Activated effector memory CD4-positive, alpha-beta T cell treated with Interleukin-2 at 50 U/mL for 16 hours (primary cell): ENCODE measurements around the gene RBM14.
A peak's percentile ranks its signal among the peaks of the same experiment; 100 is the strongest.
"Not testable (repeated sequence)": the region's sequence is repeated elsewhere in the genome, so short reads cannot be mapped to it uniquely, and the experiment has no call there.

Source experiments
- DNase-seq: peaks from one replicate; pipeline ENCODE4 v3.0.0-alpha.2; 2020

Gene RBM14

GRCh38 chr11:66638177-66639065 lies 22.0 kb downstream of the RBM14 start, which contains the start of gene RBM4:
Gene RBM4, plus strand, starts transcription at chr11:66638703. Its CDS starts 1,009 bp downstream, at chr11:66639712.
- peak; percentile 92 for DNase-seq

DNA sequence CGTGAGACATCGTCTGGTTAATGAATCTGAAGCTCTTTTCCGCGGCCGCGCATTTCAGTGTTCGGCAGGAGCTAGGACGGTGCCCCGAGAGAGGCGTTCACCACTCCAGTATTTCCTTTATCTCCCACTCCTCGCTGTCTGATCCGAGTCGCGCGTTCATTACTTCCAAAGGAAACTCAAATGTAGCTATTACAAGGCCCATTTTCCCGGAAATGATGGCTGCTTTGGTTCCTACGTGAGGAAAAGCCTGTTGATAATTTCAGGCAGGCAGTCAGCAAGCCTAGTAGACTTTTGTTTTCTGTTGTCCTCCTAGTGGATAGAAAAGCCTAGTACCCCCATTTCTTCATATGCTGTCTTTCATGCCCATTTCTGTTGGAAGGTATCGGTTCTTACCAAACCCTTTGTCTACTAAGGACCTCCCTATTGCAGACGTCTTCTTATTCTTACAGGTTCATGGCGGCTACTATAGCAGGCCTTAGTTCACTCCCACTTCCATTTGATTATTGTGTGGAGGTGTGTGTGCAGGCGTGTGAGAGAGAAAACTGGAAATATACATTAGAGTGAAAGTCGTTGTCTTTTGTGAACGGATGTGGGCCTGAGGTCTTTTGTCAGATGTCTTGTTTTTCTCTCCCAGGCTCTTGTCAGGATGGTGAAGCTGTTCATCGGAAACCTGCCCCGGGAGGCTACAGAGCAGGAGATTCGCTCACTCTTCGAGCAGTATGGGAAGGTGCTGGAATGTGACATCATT lies 22.8 kb downstream of the RBM14 start:
- no peak for DNase-seq

- DNase-seq: not testable (repeated sequence)
Measured at GRCh38 chr11:66639814-66640340, 23.4 kb downstream of the RBM14 start.

DNA sequence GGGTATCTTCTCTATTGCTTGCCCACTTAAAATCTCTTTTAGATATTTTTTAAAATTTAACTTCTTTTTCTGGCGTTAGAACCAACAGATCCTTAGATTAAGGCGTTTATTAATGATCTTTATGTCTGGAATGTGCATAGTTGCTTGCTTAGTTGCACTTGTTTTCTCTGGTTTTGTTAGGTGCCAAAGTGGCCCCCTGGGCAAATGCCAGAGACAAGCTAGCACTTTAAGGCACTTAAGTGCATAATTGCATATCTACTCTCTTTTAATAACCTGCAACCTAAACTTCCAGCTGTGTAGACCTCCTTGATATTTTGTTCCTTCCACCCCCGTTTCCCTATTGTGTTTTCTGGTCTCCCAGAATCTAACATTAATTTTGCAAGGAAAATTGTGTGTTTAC lies 25.4 kb downstream of the RBM14 start:
- no peak for DNase-seq

- DNase-seq: no peak
Measured at GRCh38 chr11:66643745-66644437, 27.5 kb downstream of the RBM14 start.

DNA sequence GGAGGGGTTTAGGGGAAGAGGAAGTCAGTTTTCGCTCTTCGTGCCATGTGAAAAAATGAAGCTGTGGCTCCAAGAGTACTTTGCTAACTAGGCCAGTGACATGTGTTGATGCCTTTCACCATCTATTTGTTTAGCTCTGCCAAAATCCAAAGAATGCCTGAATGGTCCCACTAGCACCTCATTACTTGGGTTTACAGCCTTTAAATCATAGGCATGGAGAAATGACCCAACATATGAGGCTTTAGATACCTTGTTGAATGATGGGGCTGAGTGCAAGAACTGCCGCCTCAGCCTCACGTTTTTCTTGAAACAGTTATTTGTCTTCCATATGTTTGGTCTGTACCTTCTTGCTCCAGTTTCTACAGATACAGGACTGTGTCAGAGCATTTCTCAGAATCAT lies 30.4 kb downstream of the RBM14 start:
- no peak for DNase-seq

GRCh38 chr11:66649903-66650302 lies 33.5 kb downstream of the RBM14 start:
- no peak for DNase-seq

DNA sequence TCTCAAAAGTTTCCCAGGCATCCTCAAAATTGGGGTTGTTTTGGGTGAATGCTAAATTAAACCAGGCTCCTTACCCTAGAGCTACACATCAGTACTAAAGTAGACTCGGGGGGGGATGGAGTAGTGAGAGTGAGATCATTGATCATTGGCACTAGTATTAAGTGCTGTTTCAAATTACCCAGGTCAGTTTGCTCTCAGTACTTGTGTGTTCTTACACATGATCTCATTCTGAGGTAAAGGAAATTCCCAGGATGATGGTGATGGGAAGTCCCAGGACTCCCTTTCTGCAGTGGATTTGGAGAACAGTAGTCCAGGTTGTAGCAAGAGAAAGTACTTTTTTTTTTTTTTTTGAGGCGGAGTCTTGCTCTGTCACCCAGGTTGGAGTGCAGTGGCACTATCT lies 34.6 kb downstream of the RBM14 start:
- no peak for DNase-seq

- no peak for DNase-seq
Measured at GRCh38 chr11:66652651-66653050, 36.2 kb downstream of the RBM14 start.

DNA sequence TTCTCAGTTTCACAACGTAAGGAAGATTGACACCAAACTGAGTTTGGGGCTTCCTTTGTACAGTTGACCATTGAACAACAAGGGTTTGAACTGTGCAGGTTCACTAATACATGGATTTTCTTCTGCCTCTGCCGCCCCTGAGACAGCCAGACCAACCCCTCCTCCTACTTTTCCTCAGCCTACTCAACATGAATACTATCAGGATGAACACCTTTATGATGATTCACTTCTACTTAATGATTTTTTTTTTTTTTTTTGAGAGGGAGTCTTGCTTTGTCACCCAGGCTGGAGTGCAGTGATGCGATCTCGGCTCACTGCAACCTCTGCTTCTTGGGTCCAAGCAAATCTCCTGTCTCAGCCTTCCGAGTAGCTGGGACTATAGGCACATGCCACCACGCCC lies 36.7 kb downstream of the RBM14 start:
- no peak for DNase-seq

DNA sequence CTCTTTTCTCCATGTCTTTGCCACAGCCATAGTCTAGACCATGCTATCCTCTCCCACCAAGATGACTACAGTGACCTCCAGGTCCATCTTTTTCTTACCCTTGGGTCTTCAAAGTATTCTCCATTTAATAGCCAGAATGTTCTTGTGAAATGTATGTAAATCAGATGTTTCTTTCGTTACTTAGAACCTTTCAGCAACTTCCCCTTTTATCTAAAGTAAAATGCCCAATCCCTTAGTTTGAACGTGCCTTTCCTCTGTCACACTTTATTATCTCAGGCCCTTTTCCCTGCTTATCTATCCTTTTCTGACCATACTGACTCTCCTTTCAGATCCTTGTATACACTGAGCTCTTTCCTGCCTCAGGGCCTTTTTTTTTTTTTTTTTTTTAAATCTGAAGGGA lies 43.3 kb downstream of the RBM14 start:
- DNase-seq: no peak

DNA sequence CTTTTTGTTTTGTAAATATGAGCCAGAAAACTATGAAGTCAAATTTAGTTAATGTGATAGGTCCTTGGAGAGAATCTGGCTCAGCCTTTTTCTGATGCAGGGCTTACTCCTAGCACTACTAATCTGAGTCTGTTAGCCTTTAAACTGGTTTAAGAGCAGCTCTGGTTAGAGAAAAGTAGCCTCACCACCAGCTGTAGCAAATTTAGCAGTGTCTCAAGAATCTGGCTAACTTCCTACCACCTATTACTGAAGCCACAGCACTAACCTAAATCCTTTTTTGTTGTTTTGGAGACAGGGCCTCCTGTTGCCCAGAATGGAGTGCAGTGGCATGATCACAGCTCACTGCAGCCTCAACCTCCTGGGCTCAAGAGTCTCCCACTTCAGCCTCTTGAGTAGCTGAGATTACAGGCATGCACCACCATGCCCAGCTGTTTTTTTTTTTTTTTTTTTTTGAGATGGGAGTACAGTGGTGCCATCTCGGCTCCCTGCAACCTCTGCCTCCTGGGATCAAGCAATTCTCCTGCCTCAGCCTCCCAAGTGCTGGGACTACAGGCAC lies 47.4 kb downstream of the RBM14 start:
- no peak for DNase-seq

- DNase-seq: no peak
Measured at GRCh38 chr11:66665369-66665768, 48.9 kb downstream of the RBM14 start.

GRCh38 chr11:66670816-66671215 lies 54.4 kb downstream of the RBM14 start:
- no peak for DNase-seq

DNA sequence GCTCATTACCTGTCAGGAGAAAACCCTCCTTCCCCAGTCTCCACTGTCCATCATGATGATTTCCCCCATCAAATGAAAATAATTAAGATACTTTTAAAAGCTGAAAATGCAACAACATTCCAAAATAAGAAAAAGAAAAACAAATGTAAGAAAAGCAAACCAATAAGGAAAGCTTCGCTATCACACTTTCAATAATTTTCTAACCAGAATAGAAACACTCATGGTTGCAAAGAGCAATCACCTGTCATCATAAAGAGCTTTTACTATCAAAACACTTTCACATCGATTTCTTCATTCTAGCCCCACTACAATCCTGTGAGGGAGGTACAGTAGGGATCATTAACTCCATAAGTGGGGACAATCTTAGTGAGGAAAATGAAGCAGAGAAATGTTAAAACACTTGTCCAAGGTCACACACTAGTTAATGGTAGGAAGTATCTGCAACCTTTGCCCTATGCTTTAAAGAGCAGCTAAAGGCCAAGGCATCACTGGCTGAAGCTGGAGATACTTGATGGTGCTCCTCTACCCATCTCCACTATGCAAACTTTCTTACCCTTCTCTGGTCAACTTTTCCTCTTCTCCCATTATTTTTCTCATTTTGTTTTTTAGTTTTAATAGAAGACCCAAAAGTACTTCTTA lies 58.7 kb downstream of the RBM14 start:
- DNase-seq: no peak

- no peak for DNase-seq
Measured at GRCh38 chr11:66676282-66676919, 60.0 kb downstream of the RBM14 start.
